Measurements from ENCODE around the gene C1QL3.

GRCh38 chr10:16490511-16490910, 31.2 kb downstream of the C1QL3 start:
- TF ChIP-seq CTCF (IDR thresholded peaks at IDR 0.05) (no peak), CBFB (CRISPR knock-in tag; IDR thresholded peaks at IDR 0.05; ENCODE audit: low read depth) (no peak), ZNF512 (CRISPR knock-in tag; IDR thresholded peaks at IDR 0.05; ENCODE audit: borderline replicate concordance) (no peak), ESRRA (CRISPR knock-in tag; IDR thresholded peaks at IDR 0.05; ENCODE audit: borderline replicate concordance) (no peak), USF2 (CRISPR knock-in tag; IDR thresholded peaks at IDR 0.05) (no peak), TP53 (CRISPR knock-in tag; IDR thresholded peaks at IDR 0.05) (no peak), IRF1 (CRISPR knock-in tag; IDR thresholded peaks at IDR 0.05) (no peak), NR1H2 (CRISPR knock-in tag; IDR thresholded peaks at IDR 0.05) (no peak), ZNF232 (CRISPR knock-in tag; IDR thresholded peaks at IDR 0.05) (no peak), ZNF121 (CRISPR knock-in tag; IDR thresholded peaks at IDR 0.05) (no peak)
